ENCODE results near the gene VTA1. TPM values are rescaled to one million over a fixed set of nuclear protein-coding genes. Genes with fewer than 3 reads are reported as not detected.

VTA1 gene
- total and polyA plus RNA-seq, 11 donors = 14.3 to 56.6 (median 41.0) TPM

DNA sequence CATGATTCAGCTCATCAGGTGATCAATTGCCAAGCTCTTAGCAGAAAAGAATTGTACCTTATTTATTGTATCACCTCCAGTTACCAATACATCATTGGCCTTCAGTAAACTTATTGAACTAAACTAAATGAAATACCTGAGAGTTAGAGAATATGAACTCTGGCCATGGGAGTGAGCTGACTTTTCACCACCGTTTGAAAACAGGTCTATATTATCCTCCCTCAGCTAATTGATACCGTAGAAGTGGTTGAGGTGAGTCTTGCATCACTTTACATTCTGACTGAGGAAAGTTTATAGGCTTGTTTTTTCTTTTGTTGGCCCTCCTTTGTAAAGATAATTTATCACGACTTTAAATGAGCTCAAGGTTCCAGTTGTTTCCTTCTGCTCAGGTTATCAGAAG is 102.2 kb downstream of the VTA1 start:
- Histone ChIP-seq H3K27ac (no peak overlapping the region), H3K27me3 (peaks cover 0 to 2% (median 0%) of the 10 kb centered on the region in 9 donors), H3K4me3 (no peak overlapping the region), H3K36me3 (no peaks in the 10 kb centered on the region), H3K4me1 (no peaks in the 10 kb centered on the region), H3K9me3 (no peaks in the 10 kb centered on the region)
- WGBS, 4 donors = 65 to 76% (median 70%) methylated on average over 3 of the region's 3 CpGs
- ATAC-seq = no peak
- TF ChIP-seq, protein P1, sequence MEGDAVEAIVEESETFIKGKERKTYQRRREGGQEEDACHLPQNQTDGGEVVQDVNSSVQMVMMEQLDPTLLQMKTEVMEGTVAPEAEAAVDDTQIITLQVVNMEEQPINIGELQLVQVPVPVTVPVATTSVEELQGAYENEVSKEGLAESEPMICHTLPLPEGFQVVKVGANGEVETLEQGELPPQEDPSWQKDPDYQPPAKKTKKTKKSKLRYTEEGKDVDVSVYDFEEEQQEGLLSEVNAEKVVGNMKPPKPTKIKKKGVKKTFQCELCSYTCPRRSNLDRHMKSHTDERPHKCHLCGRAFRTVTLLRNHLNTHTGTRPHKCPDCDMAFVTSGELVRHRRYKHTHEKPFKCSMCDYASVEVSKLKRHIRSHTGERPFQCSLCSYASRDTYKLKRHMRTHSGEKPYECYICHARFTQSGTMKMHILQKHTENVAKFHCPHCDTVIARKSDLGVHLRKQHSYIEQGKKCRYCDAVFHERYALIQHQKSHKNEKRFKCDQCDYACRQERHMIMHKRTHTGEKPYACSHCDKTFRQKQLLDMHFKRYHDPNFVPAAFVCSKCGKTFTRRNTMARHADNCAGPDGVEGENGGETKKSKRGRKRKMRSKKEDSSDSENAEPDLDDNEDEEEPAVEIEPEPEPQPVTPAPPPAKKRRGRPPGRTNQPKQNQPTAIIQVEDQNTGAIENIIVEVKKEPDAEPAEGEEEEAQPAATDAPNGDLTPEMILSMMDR (IDR thresholded peaks at IDR 0.05) = no peak
- no peak for TF ChIP-seq POLR2A (IDR thresholded peaks at IDR 0.05)
- intact Hi-C loops (cut with DNase I) = no loop called here
- no peak for DNase-seq

DNA sequence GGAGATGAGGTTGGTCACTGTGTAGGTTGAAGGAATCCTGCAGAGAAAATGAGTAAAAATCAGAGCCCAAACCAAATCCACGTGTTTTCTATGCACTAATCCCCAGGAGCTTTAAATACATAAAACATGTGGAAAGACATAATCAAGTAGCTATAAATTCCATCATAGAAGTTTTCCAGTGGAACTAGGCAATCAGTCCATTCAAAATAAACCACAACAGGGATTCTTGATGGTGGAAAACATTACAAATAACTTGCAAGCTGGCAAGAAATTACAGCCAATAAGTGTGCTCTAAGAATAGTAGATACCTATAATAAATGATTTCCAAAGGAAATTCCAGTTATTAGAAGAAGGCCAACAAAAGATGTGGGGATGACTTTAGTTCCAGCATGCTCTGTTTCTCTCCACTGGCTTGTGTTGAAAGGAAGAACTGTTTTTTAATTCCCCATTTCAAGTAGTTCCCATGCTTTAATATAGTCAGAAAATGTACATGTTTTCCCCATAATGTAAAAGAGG is 104.9 kb downstream of the VTA1 start:
- DNase-seq = no peak
- H3K4me3 ChIP-seq = no peak overlapping the region
- no peaks in the 10 kb centered on the region for H3K27me3 ChIP-seq
- no peaks in the 10 kb centered on the region for H3K4me1 ChIP-seq
- no peak for ATAC-seq
- no peaks in the 10 kb centered on the region for H3K36me3 ChIP-seq
- H3K9me3 ChIP-seq = no peaks in the 10 kb centered on the region
- intact Hi-C loops (cut with DNase I) = no loop called here
- WGBS, 4 donors = 26 to 55% (median 39%) methylated on average over 1 of the region's 1 CpG
- TF ChIP-seq, protein P1 (IDR thresholded peaks at IDR 0.05) = no peak
- no peak for TF ChIP-seq POLR2A (IDR thresholded peaks at IDR 0.05)
- no peak overlapping the region for H3K27ac ChIP-seq

DNA sequence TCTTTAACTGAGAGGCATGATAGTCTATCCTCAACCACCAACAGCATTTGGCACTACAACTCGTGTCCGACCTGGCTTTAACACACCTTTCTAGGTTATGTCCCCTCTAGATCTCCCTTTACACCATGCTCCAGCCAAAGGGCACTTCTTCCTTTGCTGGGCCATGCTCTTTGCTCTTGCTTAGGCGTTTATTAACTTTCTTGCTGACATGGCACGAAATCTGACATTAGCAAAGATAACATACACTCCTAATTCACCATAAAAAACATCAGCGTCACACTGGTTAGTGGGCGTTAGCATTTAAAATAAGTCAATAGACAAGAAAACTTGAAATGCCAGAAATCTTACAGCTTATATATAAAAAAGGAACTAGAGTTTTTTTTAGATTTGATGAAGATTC is 107.5 kb downstream of the VTA1 start:
- no peak overlapping the region for H3K27ac ChIP-seq
- intact Hi-C loops (cut with DNase I) = no loop called here
- no peaks in the 10 kb centered on the region for H3K27me3 ChIP-seq
- no peak for TF ChIP-seq POLR2A (IDR thresholded peaks at IDR 0.05)
- TF ChIP-seq, protein P1 (IDR thresholded peaks at IDR 0.05) = no peak
- no peaks in the 10 kb centered on the region for H3K36me3 ChIP-seq
- 82 to 91% (median 87%) methylated on average over 6 of the region's 6 CpGs for WGBS, 4 donors
- ATAC-seq (no peak), DNase-seq (no peak)
- H3K9me3 ChIP-seq = no peaks in the 10 kb centered on the region
- no peak overlapping the region for H3K4me3 ChIP-seq
- no peaks in the 10 kb centered on the region for H3K4me1 ChIP-seq

DNA sequence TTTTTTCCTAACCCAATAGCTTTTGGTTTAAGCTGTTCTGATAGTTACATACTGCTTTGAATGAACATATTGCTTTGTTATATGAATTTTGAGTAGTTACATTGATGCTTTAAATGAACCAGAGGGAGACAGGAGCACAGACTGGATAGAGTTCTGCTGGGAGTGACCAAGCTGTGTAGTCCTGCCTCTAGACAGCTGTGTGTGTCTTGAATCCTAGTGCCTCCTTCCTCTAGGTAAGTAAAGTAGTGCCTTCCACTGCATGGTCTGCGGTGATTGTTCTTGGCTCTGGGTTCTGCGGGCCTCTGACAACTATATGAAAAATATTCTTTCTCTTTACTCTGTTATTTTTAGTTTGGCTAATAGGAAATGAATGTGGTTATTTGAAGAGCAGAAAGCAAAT is 108.7 kb downstream of the VTA1 start:
- TF ChIP-seq, protein P1 (IDR thresholded peaks at IDR 0.05) = no peak
- TF ChIP-seq POLR2A (IDR thresholded peaks at IDR 0.05) = no peak
- DNase-seq = no peak
- 56 to 73% (median 66%) methylated on average over 2 of the region's 2 CpGs for WGBS, 4 donors
- no peak overlapping the region for H3K27ac ChIP-seq
- H3K4me1 ChIP-seq = no peaks in the 10 kb centered on the region
- no peak for ATAC-seq
- H3K27me3 ChIP-seq = no peaks in the 10 kb centered on the region
- no peaks in the 10 kb centered on the region for H3K9me3 ChIP-seq
- intact Hi-C loops (cut with DNase I) = no loop called here
- no peak overlapping the region for H3K4me3 ChIP-seq
- no peaks in the 10 kb centered on the region for H3K36me3 ChIP-seq
